GM19025 (cell line): ENCODE data around the gene NXPH3.

Experiments
- ATAC-seq: cut with Tn5 transposase; IDR thresholded peaks from one replicate; pipeline ENCODE4 v1.9.1; 2021; ENCODE audit warnings: mild to moderate bottlenecking, low read depth, moderate library complexity; ENCODE audit not compliant: unreplicated experiment

Gene NXPH3

DNA sequence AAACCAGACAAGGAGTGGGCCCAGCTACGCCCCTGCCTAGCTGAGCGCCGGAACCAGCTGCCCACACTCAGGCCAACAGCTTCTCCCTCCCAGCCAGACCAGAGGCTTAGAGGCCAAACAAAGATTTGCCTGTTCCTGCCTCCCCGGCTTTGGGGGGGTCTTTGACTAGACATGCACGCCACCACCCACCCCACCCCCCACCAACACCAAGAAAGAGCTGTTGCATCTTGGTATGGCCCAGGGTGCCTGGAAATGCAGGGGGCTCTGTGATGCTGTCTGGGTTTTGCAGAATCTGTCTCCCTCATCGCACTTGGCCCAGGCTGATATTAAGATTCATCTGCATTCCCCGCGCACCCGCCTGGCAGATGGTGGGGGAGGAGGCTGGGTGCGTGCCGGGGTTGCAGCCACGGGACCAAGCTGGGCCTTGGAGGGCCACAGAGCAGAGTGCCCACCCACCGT is 1.3 kb upstream of the NXPH3 start:
- ATAC-seq, result no peak

DNA sequence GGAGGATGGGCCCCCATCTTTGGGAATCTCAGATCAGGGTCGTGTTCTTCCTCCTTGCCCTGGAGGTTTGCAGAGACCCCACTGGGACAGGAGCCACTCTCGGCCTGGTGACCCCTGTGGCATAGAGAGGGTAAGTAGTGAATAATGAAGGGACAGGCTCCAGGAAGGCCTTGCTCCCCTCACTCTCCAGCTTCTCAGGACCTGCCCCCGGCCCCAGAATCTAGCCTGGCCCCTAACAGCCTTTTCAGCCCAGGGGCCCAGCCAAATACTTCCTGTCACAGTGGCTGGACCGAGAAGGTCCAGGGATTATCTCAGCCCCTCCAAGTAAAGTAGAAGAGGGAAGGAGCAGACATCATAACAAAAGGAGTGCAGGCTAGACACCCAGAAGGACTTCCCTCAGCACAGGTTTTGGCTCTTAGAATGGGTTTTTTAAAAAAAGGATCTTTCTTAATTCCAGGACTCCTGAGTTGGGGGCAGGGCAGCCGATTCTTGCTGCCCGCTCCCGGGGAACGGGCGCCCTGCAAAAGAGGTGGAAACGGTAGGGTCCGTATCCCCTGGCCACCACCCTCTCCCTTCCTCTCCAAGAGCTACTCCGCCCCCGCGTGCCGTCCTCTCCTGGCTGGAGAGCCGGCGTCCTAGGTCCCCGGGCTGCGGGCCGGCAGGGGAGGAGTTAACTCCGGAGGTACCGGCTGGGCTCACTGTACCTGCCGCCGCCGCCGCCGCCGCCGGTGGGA is 559 bp upstream of the NXPH3 start:
- ATAC-seq, result no peak

GRCh38 chr17:49576088-49576916 is 631 bp downstream of the NXPH3 start:
- no peak for ATAC-seq

- ATAC-seq, result no peak
Observed at GRCh38 chr17:49576917-49577649, 1.4 kb downstream of the NXPH3 start.

GRCh38 chr17:49577650-49577934 is 1.9 kb downstream of the NXPH3 start:
- no peak for ATAC-seq

- no peak for ATAC-seq
Observed at GRCh38 chr17:49577963-49578362, 2.3 kb downstream of the NXPH3 start.

GRCh38 chr17:49578414-49578813 is 2.7 kb downstream of the NXPH3 start:
- no peak for ATAC-seq

GRCh38 chr17:49578952-49579500 is 3.4 kb downstream of the NXPH3 start:
- ATAC-seq, result no peak

DNA sequence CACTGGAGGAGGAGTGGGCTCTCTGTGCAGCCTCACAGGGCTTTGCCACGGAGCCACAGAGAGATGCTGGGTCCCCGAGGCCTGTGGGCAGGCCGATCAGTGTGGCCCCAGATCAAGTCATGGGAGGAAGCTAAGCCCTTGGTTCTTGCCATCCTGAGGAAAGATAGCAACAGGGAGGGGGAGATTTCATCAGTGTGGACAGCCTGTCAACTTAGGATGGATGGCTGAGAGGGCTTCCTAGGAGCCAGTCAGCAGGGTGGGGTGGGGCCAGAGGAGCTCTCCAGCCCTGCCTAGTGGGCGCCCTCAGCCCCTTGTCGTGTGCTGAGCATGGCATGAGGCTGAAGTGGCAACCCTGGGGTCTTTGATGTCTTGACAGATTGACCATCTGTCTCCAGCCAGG is 3.9 kb downstream of the NXPH3 start:
- ATAC-seq, result no peak

DNA sequence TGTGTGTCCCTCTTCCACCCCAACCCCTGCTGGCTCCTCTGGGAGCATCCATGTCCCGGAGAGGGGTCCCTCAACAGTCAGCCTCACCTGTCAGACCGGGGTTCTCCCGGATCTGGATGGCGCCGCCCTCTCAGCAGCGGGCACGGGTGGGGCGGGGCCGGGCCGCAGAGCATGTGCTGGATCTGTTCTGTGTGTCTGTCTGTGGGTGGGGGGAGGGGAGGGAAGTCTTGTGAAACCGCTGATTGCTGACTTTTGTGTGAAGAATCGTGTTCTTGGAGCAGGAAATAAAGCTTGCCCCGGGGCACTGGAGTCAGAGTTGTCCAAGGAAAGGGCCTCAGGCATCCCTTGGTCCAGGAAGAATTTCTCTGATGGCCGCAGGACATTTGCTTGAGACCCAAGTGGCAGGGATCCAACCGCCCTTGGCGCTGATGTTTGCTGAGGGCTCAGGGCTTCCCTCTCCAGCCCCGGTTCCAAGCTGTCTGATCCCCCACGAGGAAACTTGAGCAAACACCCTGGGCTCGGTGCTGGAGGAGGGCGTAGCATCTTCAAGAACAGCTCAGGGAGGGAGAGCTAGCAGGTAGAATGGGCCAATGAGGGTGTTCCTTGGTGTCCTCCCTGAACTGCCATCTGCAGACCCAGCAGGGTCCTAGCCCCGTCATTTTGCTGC is 4.5 kb downstream of the NXPH3 start:
- ATAC-seq, result no peak

GRCh38 chr17:49580981-49581647 is 5.4 kb downstream of the NXPH3 start:
- no peak for ATAC-seq

- no peak for ATAC-seq
Observed at GRCh38 chr17:49581648-49581998, 6.0 kb downstream of the NXPH3 start.

- ATAC-seq, result no peak
Observed at GRCh38 chr17:49582055-49582722, 6.5 kb downstream of the NXPH3 start.

DNA sequence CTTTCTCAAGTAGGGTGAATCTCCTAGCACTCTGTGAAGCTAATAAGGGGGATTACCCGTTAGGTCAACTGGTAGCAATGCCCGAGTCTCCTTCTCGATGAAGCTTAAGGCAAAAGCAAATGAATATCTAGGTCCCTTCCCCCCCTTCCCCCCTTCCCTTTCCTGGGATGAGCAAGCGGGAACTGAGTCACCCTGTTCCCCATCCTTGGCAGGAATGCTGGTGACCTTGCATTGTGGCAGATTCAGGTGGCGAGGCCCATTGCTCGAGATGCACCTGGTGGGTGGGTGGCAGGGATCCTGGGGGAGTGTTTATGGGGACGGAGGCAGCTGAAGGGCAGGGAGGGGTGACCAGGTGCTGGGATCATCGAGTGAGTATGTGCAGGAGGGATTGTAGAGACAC is 7.1 kb downstream of the NXPH3 start:
- ATAC-seq, result no peak

- ATAC-seq, result no peak
Observed at GRCh38 chr17:49583226-49583625, 7.6 kb downstream of the NXPH3 start.

GRCh38 chr17:49583889-49584288 is 8.2 kb downstream of the NXPH3 start:
- no peak for ATAC-seq

DNA sequence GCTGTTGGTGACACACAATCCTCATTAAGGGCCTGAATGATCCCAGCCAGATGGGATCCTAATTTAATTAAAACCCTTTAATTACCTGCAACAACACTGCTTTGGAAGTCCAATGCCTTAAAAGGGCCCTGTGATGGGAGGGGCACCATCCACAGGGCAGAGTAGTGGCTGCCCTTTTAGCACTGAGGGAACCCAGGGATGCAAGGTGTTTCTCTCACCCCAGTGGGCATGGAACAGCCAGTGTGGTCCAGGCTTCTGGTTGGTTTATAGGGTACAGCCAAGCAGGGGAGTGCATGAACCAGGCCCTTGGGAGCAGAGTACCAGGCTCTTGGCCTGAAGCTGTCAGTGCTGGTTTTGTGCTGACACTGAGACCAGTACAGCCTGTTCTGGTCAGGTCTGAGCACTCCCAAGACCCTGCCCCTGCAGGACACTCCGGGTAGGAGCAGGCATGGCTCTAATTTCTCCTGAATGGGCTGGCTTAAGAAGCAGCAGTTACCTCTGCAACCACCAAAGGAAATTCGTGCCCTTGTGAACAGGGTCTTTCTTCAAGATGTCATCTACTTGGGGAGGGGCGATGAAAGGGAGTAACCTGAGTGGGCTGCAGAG is 9.9 kb downstream of the NXPH3 start:
- ATAC-seq, result no peak

DNA sequence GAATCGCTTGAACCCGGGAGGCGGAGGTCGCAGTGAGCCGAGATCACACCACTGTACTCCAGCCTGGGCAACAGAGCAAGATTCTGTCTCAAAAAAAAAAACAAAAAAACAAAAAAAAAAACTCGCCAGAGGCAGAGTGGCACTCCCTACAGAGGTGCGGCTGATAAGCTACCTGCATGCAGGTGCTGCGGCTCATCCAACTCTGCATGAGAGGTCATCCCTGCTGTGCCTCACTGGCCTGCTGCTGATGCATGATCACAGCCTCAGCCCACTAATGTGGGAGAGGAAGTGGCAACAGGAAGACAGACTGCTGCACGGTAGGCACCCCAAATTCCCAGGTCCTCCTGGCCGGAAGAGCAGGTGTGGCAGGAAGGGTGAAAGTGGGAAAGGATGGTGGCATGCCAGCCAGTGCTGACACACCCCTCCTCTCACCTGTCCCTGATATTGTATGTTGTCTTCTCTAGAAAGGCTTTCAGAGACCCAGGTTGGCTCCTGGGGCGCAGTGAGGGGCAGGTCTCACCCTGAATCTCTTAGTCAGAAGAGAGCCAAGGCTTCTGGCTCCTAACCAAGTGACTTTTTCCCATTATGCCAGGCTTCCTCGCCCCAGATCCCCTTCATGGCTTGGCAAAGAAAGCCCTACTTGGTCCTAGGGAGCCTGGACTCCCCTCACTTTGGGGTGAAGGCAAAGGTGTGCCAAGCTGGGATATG is 11.8 kb downstream of the NXPH3 start:
- ATAC-seq, result no peak

GRCh38 chr17:49588312-49588711 is 12.6 kb downstream of the NXPH3 start:
- no peak for ATAC-seq
